Lower leg skin (tissue), 4 donors: Measurements from ENCODE around the gene LHX1. TPM values are rescaled to one million over a fixed set of nuclear protein-coding genes. Genes with fewer than 3 reads are reported as not detected.

ENCODE experiments used
- DNase-seq, 2 donors: peaks; one replicate each; pipeline ENCODE4 v3.0.0-alpha.2; 2019; ENCODE audit warnings: low spot score in 2 of 2
- H3K4me3 ChIP-seq: fragments of 200-600 bp; sonication (generic); 2 replicates; pipeline ENCODE4 v1.5.1; 2017; ENCODE audit warnings: mild to moderate bottlenecking, low read depth; ENCODE audit not compliant: poor library complexity, severe bottlenecking
- CTCF ChIP-seq, 3 donors: fragments of 450-650 bp; IDR thresholded peaks; one replicate each; pipeline ENCODE4 v1.5.1; 2016; ENCODE audit warnings: antibody characterized with exemption in 3 of 3, mild to moderate bottlenecking in 3 of 3, moderate library complexity in 2 of 3
- POLR2A ChIP-seq, 2 donors: fragments of 450-650 bp; IDR thresholded peaks; one replicate each; pipeline ENCODE4 v1.6.1; 2016 to 2017; ENCODE audit warnings: antibody characterized with exemption in 2 of 2, mild to moderate bottlenecking in 1 of 2, moderate library complexity in 1 of 2
- WGBS, 2 donors: methylation state at CpG; one replicate each; pipeline ENCODE4 v1.1.5; 2018; 5-methylcytosine and 5-hydroxymethylcytosine counted together
- intact Hi-C: fragments of 100-400 bp; cut with DNase I; formaldehyde crosslinking; loops from one replicate; pipeline ENCODE4 v1.15.0; 2023; ENCODE audit warnings: low total_unique reads
- total RNA-seq, 4 donors: library from RNA; depleted of rRNA; stranded (reverse); fragments of >200 nt; gene quantifications; one replicate each; pipeline ENCODE4 v1.1.0, GENCODE V29; 2016

LHX1 gene
- total RNA-seq, 4 donors from 2014 or later, result not detected

- TF ChIP-seq CTCF (IDR thresholded peaks at IDR 0.05) (no peak), POLR2A (IDR thresholded peaks at IDR 0.05) (no peak)
- DNase-seq, result no peak
- H3K4me3 ChIP-seq, result no peak overlapping the region
- WGBS, 2 donors, result 85 to 89% methylated on average over 6 of the region's 6 CpGs
- intact Hi-C loops, result no loop called here
Observed at GRCh38 chr17:36989173-36989572, 51.9 kb downstream of the LHX1 start.

- intact Hi-C loops, result no loop called here
- H3K4me3 ChIP-seq, result no peak overlapping the region
- WGBS, 2 donors, result 80 to 91% methylated on average over 2 of the region's 2 CpGs
- DNase-seq, result no peak
- TF ChIP-seq POLR2A (IDR thresholded peaks at IDR 0.05) (no peak), CTCF (IDR thresholded peaks at IDR 0.05) (no peak)
Observed at GRCh38 chr17:36992701-36993100, 55.4 kb downstream of the LHX1 start.

- DNase-seq, result no peak
- TF ChIP-seq CTCF (IDR thresholded peaks at IDR 0.05) (no peak), POLR2A (IDR thresholded peaks at IDR 0.05) (no peak)
- intact Hi-C loops, result no loop called here
- no peak overlapping the region for H3K4me3 ChIP-seq
Observed at GRCh38 chr17:36993227-36993626, 56.0 kb downstream of the LHX1 start.

Other genes starting within 250 kb of the LHX1 start
- 10 to 100 TPM; 32.1 to 64.4 (median 50.6) TPM for gene AATF, start 11.5 kb downstream of the LHX1 start, total RNA-seq